NCI-H1092 treated with DMSO at 0.1 percent for 48 hours (cell line): ENCODE measurements around the gene SPPL2C.

Experiments
- DNase-seq: peaks from one replicate; lab custom pipeline; 2025; lab: John Stamatoyannopoulos, UW

Gene SPPL2C

DNA sequence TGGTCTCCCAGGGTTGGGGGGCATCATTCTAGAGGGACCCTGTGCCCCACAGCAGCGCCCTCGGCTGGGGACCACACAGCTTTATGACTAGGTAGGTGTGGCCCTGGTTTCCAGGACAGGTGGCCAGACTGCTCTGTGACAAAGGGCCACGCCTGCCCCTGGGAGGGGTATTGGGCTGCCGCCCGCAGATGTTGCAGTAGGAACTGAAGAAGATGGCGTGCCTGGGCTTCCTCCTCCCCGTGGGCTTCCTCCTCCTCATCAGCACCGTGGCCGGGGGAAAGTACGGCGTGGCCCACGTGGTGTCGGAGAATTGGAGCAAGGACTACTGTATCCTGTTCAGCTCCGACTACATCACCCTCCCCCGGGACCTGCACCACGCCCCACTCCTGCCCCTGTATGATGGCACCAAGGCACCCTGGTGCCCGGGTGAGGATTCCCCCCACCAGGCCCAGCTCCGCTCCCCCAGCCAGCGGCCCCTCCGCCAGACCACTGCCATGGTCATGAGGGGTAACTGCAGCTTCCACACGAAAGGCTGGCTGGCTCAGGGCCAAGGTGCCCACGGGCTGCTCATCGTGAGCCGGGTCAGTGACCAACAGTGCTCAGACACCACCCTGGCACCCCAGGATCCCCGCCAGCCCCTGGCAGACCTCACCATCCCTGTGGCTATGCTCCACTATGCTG lies at the start of gene SPPL2C:
TSS of gene SPPL2C (plus strand) at position 187 of the 681 bp plus-strand sequence. CDS start at position 213, 26 bp downstream.
- no peak for DNase-seq

DNA sequence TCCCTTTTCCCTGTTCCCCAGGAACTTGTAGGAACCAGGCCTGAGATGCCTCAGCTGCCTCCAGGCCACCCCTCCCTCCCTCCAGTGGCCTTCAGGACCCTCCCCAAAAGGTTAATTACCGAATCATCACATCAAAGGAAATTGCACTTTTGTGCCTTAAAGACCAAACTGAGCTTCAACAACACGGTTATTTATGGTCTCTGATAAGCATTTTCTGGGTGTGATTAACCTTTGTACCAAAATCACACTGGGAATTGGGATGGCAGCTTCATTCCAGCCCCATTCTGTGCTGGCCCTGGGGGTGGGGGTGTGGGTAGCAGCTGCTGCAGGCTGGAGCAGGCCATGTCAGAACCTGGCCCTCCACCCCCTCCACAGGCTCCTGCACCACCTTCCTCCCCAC lies 43.9 kb upstream of the SPPL2C start:
- no peak for DNase-seq

GRCh38 chr17:45801421-45801820 lies 43.3 kb upstream of the SPPL2C start:
- no peak for DNase-seq

DNA sequence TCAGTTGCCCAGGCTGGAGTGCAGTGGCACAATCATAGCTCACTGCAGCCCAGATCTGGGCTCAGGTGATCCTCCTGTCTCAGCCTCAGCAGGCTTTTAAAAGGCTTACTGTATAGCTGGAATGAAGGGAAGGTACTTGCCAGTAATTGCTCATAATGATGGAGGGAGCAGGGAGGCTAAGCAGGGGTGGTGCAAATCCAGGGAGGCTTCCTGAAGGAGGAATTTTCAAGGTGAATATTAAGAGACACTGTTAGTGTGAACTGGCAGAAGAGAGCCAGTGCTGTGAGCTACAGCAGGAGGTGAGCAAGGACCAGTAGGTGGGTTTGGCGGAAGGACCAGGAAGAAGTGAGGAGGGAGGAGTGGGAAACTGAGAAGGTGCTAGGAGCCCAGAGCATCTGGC lies 35.8 kb upstream of the SPPL2C start:
- DNase-seq, result no peak

- DNase-seq, result no peak
Observed at GRCh38 chr17:45809499-45809898, 35.2 kb upstream of the SPPL2C start.

- peak; percentile 38 for DNase-seq
Observed at GRCh38 chr17:45812102-45812501, 32.6 kb upstream of the SPPL2C start.

DNA sequence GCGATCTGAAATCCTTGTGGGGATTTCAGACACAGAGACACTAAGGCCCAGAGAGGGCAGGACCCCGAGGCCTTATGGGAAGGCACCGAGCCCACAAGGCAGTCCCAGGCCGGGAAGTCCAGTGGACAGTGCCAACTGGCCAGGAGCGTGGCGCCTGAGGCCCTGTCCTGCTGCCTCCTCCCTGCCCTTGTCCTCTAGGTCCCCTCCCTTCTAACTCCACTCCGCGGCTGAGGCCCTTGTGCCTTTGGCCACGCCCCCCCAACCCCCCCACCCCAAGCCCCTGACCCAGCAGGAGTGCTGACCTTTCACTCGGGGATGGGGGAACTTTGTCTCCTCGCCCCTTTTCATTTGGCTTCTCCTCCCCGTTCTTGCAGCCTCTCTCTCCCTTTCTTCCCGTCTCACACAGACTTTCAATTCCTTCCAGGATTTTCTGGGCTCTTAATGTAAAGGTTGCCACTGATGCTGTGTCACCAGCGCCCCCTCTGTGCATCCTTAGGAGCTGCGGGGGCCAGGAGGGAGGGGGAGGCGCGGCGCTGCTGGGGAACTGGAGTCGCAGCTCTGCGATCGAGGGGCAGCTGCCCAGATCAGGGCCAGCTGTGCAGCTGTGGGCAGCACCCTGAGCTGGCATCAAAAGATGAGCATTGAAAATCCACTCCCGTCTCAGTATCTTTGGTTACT lies 31.5 kb upstream of the SPPL2C start:
- DNase-seq, result no peak

DNA sequence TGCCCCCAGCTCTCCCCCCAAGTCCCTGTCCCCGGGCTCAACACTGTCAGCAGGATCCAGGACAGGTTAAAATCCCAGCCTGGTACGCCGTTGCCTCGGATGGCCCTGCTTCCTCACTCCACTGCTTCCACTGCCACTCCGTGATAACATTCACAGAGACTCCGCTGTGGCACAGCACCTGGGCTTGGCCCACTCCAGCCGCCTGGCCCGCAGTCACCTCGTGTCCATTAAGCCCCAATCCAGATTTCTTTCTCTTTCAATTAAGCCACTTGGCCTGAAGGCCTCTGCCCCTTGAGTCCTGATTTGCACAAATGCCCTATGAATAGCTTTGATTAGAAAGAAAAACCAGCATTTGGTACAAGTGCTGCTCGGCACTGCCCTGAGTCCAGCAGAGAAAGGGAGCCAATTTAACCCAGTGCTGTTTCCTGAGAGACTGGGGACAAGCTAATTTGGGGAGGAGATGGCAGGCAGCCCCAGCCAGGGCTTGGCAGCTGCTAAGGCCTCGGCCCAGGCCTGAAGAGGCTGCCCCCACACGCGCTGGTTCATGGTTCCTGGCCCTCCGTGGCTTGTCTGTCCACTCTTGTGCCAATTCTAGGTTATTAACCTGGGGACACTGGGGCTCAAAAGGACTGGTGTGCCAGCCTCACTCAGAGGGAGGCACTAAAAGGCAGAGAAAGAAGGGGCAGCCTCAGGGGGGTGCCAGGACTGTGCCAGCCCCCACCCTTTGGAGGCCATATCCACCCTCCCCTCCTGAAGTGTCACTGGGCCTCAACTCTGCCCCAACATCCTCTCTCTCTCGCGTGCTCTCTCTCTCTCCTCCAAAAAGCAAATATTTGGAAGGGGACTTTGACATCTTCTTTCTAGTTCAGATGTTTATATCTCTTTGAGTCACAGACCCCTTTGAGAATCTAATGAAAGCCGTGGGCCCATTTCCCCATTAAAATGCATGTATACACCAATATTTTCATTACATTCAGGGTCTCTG lies 29.8 kb upstream of the SPPL2C start:
- peak; percentile 31 for DNase-seq

GRCh38 chr17:45815752-45816151 lies 28.9 kb upstream of the SPPL2C start:
- no peak for DNase-seq

DNA sequence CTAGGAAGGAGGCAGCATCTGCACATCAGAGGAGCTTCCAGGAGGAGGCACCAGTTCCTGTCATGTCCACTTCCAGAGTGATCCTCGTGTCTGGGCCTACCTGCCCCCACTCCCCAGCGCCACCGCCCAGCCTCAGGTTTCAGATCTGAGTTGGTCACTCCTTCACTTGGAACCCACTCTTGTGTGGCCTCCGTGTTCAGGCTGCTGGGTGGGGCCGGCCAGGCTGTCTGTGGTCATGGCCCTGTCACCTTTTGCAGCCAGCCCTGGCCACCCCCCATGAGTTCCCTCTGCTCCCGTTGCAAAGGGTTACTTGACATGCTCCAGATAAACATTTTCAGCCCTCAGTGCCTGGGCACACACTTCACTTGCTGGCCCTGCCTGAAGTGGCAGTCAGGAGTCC lies 26.6 kb upstream of the SPPL2C start:
- no peak for DNase-seq

DNA sequence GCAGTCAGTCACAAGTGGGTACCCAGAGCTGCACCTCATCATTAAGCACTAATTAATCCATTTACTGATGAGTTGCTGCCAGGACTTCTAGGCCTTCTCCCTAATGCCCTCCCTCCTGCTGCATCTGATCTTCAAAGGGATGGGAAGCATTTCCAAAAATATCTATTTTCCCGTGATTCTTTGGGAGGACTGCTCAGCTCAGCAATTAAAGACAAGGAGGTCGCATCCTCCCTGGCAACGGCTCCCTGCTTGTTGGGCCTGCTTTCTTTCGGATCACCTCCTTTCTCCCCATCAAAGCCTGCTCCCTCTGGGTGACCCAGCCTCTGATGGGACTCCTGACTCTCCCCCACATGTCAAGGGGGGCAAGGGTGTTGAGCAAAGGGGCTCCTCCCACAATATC lies 26.0 kb upstream of the SPPL2C start:
- no peak for DNase-seq

DNA sequence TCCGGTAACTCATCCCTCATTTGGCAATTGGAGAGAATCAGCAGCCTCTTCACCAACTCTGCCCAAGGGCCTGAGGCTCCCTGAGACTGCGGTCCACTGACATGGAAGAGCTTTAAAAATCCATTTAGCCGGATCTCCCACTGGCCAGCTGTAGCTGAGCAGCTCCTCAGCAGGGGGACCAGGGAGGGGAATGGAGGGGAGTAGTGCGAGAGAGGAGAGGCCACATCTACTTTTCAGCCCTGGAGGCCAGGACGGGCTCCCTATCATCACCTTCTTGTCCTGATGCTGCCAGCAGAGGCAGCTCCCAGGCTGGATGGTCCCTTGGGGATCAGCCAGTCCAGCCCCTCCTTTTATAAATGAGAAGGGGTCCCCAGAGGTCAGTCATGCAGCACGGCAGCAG lies 25.0 kb upstream of the SPPL2C start:
- DNase-seq, result no peak

DNA sequence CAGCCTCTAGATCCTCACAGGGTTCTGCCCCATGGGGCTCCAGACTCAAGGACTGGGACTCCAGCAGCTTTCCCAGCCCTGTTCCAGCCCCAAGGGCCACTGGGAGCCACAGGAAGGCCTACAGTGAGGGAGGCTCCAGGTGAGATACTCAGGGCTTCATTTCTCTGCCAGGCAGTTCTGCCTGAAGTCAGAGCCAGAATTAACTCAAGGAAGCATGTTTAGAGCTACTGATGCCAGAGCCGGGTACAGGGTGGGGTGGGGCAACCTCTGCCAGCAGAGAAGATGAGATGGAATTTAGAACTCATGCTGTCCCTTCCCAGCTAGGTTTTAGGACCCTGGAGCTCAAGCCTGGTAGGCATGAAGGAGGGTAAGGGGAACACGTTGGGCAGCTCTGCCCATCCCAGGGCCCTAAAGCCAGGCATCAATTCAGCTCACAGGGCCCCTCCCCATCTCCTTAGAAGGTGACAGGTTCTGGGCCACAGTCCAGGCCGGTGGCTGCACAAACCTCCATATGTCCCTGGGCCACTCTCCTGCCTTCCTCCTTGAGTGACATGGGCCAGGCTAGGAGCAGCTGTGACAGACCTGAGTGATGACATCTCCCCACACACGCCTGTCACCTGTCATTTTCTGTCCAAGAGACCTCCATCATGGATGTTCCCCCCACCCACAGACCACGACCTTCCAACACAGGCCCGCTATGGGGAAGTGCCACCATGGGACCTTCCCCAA lies 24.5 kb upstream of the SPPL2C start:
- no peak for DNase-seq

- no peak for DNase-seq
Observed at GRCh38 chr17:45821147-45821546, 23.5 kb upstream of the SPPL2C start.

GRCh38 chr17:45823598-45823997 lies 21.1 kb upstream of the SPPL2C start:
- DNase-seq, result no peak

- DNase-seq, result no peak
Observed at GRCh38 chr17:45824475-45824874, 20.2 kb upstream of the SPPL2C start.

DNA sequence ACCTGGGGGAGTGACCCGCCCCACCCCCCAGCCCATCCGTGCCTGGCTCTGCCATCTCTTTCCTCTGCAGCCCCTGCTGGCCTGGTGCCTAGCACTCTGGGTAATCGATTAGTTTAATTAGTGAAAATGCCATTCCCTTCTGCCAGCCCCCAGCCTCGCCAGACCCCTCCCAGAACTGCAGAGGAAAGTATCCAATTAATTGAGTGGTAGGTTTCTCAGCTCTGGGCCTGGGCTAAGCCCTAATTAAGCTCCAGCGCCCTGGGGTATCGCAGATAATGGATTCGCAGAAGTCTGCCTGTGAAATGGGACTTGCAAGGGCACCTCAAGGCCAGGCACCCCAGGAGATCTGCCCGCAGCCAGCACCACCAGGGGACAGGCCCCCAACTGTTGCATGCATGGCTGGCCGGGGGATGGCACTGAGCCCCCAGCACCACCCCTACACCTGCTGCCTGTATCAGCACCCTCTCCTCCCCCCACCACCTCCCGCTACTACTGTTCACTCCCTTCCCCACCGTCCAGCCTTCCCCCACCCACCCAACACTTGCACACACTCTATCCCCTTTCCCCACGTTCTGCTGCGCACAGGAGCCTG lies 19.7 kb upstream of the SPPL2C start:
- no peak for DNase-seq

GRCh38 chr17:45825792-45826191 lies 18.9 kb upstream of the SPPL2C start:
- DNase-seq, result no peak

DNA sequence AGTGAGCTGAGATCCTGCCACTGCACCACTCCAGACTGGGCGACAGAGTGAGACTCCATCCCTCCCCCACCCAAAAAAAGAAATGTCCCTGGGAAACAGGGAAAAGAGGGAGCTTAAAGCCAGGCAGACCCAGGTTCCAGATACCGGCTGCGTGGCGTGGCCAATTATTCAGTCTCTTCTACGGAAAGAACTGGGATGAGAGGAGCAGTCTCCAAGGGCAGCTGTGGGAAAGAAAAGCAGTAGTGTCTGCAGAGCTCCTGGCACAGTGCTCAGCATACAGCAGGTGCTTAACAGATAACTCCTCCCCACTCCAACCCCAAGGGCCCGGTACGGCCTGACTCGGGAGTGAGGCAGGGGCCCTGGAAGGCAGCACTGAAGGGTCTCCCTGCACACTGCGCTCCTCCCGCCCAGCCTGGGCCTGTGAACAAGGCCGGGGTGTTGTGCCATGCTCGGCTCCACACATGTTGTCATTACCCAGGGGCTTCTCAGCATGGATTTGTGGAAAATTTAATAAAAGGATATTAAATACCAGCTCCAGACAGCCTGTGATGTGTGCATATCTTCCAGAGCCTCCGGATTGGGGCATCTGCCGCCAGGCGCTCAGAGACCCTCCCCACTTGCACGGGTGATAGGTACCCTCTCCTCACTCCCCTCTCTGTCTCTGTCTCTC lies 17.6 kb upstream of the SPPL2C start:
- DNase-seq, result no peak

DNA sequence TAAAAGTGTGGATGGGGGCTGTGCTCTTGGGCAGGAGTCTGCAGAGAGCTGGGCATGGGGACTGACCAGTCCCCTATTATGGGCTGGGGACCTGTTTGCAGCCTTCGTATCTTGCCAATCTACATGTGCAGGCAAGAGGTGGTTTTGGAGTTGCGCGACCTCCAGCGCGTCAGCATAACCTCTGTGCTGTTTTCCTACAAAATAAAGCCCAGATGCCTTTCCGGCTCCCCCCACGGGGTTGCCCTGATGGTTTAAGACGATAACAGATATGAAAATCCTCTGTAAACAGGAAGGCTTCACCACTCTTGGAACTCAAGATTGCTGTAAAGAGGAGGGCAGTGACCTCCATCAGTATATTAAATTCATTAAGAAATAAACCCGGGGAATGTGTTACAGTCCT lies 16.5 kb upstream of the SPPL2C start:
- no peak for DNase-seq

DNA sequence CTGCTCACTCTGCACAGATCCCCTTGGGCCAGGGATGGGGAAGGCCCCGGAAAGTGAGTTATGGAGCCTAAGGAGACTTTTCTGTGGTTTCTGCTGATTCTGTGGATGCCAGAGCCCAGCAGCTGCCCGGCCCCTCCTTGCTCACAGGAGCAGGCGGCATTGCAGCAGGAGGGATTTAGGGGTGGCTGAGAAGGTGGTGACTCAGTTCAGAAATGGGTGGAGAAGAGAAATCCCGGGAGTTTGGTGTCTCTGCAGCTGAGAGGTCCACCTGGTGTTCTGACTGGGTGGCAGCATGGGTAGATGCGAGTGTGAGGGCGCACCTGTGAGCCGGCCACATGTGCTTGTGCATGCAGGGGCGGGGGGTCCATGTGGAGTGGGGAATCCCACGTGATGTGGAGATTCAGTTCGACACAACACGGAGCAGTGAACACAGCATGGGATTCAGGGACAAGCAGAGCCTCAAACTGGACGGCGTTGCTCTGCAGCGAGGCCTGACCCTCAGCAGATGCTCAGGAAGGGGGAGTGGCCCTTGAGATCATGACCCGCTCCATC lies 16.0 kb upstream of the SPPL2C start:
- no peak for DNase-seq
